Measurements from ENCODE around the gene WDR88.
"Not testable (repeated sequence)": the region's sequence is repeated elsewhere in the genome, so short reads cannot be mapped to it uniquely, and the experiment has no call there.

WDR88 gene

DNA sequence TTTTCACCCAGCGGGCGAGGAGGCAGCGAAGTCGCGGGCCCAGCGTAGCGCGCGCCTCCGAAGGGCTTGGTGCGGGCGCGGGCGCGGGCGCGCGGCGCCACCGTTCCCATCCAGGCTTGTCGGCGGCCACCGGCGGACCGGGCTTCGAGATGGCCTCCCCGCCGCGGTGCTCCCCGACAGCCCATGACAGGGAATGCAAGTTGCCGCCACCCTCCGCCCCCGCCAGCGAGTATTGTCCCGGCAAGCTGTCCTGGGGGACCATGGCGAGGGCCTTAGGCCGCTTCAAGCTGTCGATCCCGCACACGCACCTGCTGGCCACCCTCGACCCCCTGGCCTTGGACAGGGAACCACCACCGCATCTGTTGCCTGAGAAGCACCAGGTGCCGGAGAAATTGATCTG lies at the start of gene WDR88:
WDR88 (plus strand) TSS at position 94 of the 400 bp plus-strand sequence; CDS start at position 150, 56 bp downstream.
- no peak for DNase-seq (ENCODE audit: low read depth in 1 of 2, low spot score in 1 of 2)

DNA sequence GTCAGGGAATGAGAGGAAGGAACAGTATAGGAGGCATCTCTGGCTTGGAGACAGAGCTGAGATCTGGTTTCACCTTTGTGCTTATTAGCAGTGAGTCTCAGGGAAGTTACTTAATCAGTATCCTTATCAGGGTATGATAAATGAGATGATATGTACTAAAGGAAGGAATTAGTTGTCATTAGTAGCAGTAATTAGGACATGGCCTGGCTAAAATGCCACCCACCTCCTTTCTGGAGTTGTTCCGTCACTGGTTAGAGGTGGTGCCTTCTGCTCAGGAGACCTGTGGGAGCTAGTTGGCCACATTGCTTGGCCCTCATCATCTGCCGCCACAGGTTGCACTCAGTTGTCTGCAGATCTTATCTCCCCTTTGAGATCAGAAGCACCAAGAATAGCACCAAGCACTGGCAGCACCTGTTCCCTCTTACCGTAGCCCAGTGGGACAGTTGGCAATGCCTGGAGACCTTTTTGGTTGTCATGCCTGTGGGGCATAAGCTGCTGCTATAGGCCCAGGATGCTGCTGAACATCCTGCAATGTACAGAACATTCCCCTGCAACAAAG lies 46.3 kb upstream of the WDR88 start:
- DNase-seq (ENCODE audit: low read depth in 1 of 2, low spot score in 1 of 2) = no peak

GRCh38 chr19:33086955-33087354 lies 45.0 kb upstream of the WDR88 start:
- no peak for DNase-seq (ENCODE audit: low read depth in 1 of 2, low spot score in 1 of 2)

- DNase-seq (ENCODE audit: low read depth in 1 of 2, low spot score in 1 of 2) = no peak
Observed at GRCh38 chr19:33089010-33089409, 42.9 kb upstream of the WDR88 start.

DNA sequence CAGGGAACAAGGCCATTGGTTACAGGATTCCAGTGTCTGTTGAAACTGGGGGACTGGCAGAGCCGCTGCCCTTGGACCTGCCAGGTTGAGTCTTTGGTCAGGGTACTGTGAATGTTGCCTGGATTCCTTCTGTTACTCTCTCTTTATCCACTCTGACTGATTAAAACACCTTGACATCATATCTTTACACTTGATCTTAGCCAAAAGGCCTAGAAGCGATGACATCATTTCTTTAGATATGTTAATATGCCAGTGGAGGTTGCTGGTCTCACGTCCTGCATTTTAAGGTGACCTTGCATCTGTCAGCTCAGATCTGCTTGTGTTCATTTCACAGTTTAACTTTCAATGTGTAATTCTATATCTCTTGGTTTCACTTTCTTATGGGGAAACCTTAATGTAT lies 41.7 kb upstream of the WDR88 start:
- DNase-seq (ENCODE audit: low read depth in 1 of 2, low spot score in 1 of 2) = no peak

DNA sequence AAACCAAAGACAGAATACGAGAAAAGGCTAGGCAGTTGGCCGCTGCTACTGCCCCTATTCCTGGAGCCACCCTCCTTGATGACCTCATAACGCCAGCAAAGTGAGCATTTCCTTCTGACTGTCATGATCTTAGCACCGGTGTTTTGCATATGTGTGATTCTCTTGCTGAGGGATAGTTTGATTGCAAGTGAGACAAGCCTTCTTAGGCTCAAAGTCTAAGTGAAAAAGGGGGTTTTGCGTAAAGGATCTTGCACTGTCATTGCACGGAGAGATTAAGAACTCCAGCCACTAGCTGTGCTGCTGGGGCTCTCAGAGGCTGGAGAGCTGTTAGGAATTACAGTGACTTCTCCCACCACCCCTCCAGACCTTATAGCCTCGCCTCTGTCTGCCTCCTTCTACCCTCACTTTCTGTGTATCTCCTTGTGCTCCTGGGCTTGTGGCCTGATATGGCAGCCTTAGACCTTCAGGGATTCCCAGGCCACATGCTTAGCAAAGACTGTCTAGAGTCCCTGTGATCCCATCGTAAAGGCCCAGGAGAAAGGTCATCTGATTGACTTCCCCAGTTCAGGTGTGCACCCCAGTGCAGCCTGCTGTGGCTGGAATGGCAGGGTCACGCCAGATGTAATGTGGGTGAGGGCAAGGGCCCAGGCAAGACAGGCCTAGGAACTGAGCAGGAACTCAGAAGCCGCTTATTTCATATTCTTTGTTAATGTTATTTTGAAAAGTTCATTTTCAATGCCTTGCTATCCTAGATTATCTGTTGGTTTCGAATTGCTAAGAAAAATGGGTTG lies 38.3 kb upstream of the WDR88 start:
- no peak for DNase-seq (ENCODE audit: low read depth in 1 of 2, low spot score in 1 of 2)

GRCh38 chr19:33094436-33095067 lies 37.4 kb upstream of the WDR88 start:
- no peak for DNase-seq (ENCODE audit: low read depth in 1 of 2, low spot score in 1 of 2)

DNA sequence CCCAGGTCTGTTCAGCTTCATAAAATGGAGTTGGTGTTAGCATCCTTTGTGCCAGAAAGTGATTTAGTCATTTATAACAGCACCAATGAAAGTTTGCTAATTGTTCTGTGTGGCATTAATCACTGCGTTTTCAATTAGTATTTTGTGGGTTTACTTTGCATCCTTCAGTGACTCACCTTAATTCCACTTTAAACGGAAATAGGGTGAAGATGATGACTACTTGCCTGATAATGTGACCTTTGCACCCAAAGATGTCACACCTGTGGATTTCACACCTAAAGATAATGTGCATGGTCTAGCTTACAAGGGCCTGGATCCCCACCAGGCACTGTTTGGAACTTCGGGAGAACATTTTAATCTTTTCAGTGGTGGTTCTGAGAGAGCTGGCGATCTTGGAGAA lies 35.9 kb upstream of the WDR88 start:
- DNase-seq (ENCODE audit: low read depth in 1 of 2, low spot score in 1 of 2) = no peak

DNA sequence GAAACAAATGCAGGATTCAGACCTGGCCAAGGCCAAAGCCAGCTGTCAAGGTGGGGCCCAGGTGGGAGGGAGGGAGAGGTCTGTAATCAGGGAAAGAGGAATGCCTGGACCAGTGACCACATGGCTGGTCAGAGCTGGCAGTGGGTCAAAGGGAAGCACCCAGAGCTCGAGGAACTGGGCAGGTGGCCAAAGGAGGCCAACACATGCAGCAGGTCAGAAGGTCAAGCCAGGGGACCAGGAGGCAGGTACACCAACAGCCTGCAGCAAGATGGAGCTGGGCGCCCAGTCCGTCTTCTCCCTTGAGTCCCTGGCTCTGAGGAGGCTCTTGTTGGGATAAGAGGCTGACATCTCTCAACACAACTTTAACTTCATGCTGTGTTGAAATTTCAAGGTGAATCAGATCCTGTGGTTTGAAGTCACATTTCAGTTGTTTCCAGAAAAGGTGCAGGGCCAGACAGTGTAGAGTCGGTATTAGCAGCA lies 33.8 kb upstream of the WDR88 start:
- DNase-seq (ENCODE audit: low read depth in 1 of 2, low spot score in 1 of 2) = no peak

GRCh38 chr19:33100894-33101644 lies 30.8 kb upstream of the WDR88 start:
- DNase-seq (ENCODE audit: low read depth in 1 of 2, low spot score in 1 of 2) = no peak

DNA sequence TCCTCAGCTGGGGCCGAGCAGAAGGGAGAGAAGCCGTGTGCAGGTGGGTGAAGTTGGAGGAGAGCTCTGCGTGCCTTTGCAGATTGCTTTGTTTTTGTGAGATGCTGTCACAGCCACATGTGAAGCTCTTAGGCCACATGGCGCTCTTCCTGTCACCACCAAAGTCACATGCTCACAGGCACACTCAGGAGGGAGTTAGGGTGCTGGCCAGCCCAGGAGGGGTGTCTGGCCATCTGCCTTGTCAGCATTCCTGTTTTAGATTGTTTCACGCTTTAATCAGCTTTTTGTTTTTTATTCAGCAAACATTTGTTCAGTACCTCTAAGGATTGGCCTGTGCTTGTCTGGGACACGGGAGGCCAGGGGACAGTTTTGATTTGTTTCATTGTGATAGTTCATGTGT lies 29.0 kb upstream of the WDR88 start:
- DNase-seq (ENCODE audit: low read depth in 1 of 2, low spot score in 1 of 2) = no peak

DNA sequence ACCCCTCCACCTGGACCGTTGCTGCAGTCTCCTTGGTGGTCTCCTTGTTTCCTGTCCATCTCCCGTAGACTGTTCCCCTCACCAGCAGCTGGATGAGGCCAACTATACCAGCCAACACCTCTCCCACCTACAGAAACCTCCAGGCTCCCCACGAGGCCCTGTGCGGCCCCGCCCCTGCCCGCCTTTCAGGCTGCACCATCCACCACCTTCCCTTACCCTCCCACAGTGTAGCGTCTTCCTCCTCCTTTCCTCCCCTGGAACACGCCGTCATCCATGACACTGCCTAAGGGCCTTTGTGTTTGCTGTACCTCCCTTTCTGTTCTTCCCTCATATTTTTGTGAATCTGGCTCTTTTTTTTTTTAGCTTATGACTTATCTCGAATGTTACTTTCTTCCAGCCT lies 23.8 kb upstream of the WDR88 start:
- no peak for DNase-seq (ENCODE audit: low read depth in 1 of 2, low spot score in 1 of 2)

- DNase-seq (ENCODE audit: low read depth in 1 of 2, low spot score in 1 of 2) = no peak
Observed at GRCh38 chr19:33110137-33110910, 21.6 kb upstream of the WDR88 start.

DNA sequence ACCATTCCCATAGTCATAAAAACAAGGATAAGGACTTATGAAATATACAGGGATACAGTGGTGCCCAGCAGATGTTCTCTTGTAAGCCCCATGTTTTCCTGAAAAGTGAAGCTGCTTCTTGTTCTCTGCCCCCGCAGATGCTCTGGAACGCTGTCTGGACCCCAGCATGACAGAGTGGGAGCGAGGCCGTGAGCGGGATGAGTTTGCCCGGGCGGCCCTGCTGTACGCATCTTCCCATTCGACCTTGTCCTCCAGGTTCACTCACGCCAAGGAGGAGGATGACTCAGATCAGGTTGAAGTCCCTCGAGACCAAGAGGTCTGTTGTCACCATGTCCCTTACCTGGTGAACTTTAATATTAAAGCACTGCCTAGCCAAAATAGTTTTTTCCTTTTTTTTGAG lies 20.3 kb upstream of the WDR88 start:
- no peak for DNase-seq (ENCODE audit: low read depth in 1 of 2, low spot score in 1 of 2)

- no peak for DNase-seq (ENCODE audit: low read depth in 1 of 2, low spot score in 1 of 2)
Observed at GRCh38 chr19:33114312-33114711, 17.6 kb upstream of the WDR88 start.

DNA sequence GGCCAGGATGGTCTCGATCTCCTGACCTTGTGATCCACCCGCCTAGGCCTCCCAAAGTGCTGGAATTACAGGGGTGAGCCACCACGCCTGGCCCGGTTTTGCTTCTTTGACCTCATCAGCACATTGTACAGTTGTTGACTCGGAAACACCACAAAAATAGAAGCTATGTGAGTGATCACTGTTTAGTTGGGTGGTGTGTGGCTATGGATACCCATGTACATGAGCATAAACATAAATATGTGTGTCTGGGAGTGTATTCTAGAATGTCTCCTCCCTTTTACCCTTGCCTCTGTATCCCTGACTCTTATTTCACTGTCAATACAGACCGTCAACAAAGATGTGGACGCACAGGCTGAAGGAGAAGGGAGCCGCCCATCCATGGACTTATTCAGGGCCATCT lies 14.4 kb upstream of the WDR88 start:
- no peak for DNase-seq (ENCODE audit: low read depth in 1 of 2, low spot score in 1 of 2)

DNA sequence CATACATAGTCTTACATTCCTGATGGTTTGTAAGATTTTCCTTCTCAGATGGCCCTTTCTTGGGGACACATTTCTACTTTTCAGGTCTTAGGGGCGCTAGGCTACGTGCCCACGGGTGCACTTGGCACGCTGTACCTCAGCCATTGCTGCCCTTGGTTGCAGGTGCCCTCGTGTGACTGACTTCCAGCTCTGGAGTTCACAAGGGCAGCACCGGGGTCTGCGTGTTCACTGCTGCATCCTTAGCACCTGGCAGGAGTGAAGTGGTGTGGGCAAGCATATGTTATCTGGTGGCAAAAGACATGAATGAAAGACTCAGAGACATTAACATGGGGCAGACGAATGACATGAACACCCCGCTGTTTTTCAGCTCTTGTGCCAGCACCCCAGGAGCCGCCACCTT lies 13.3 kb upstream of the WDR88 start:
- no peak for DNase-seq (ENCODE audit: low read depth in 1 of 2, low spot score in 1 of 2)

DNA sequence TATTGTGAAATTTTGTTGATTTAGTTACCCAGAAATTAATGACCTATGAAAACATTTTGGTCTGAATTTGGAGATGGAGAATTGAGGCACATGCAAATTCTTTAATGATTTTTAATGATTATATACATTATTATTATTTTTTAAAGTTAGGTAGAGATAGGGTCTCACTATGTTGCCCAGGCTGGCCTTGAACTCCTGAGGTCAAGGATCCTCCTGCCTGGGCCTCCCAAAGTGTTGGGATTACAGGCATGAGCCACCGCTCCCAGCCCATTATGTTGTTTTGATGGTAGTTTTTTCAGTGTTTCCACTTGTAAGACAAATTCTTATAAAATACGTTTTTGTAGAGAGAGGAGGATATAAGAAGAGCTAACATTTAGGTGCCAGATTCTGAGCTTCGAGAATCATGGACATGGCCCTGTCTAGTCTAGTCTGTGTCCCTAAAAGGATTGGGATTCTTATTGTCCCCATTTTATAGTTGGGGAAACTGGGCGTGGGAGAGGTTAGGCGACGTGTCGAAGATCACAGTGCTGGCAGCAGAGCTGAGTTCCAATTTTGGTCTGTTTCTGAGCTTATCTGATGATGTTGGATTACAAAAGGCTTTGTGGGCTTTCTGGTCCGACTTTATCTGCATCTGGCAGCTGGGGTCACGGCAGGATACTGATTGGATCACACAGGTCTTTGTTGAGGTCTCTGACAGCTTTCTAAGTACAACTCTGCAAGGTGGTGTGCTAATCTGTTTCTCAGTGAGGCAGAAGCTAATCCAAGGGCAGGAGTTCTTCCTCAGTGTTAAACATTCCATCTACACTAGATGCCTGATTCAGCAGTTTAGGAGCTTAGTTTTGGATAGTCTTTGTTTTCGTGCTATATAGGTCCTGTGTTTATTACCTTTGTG lies 7.5 kb upstream of the WDR88 start:
- no peak for DNase-seq (ENCODE audit: low read depth in 1 of 2, low spot score in 1 of 2)

- peak; percentile 9 to 47 for DNase-seq (ENCODE audit: low read depth in 1 of 2, low spot score in 1 of 2)
Observed at GRCh38 chr19:33125929-33126388, 6.0 kb upstream of the WDR88 start.

GRCh38 chr19:33126712-33127111 lies 5.2 kb upstream of the WDR88 start:
- DNase-seq (ENCODE audit: low read depth in 1 of 2, low spot score in 1 of 2) = not testable (repeated sequence)

Data from activated CD4-positive, alpha-beta T cell treated with anti-CD3 and anti-CD28 coated beads, Interleukin-2, amount 50 U/mL, for 24 hours (primary cell).